Type B pancreatic cell (in vitro differentiated cells): ENCODE measurements around the gene RAB43. TPM values are rescaled to one million over a fixed set of nuclear protein-coding genes. Genes with fewer than 3 reads are reported as not detected.

Source experiments
- DNase-seq: peaks from one replicate; pipeline ENCODE4 v3.0.0; 2021; ENCODE audit warnings: mixed read lengths; ENCODE audit not compliant: unreplicated experiment; ENCODE audit errors: extremely low spot score
- H3K27ac Mint-ChIP-seq: 2 replicates; pipeline ENCODE4 v1.8.0; 2021; ENCODE audit warnings: mild to moderate bottlenecking, mixed read lengths
- H3K27me3 Mint-ChIP-seq: 2 replicates; pipeline ENCODE4 v1.8.0; 2021; ENCODE audit warnings: mixed read lengths
- H3K36me3 Mint-ChIP-seq: 2 replicates; pipeline ENCODE4 v1.8.0; 2021; ENCODE audit warnings: mixed read lengths
- H3K4me1 Mint-ChIP-seq: one replicate; pipeline ENCODE4 v1.8.0; 2021; ENCODE audit warnings: mixed read lengths; ENCODE audit not compliant: unreplicated experiment
- H3K4me3 Mint-ChIP-seq: 2 replicates; pipeline ENCODE4 v1.8.0; 2021; ENCODE audit warnings: mild to moderate bottlenecking, mixed read lengths
- H3K9me3 Mint-ChIP-seq: 2 replicates; pipeline ENCODE4 v1.8.0; 2021; ENCODE audit warnings: mixed read lengths
- total RNA-seq: library from RNA; stranded (reverse); gene quantifications from 2 replicates; pipeline ENCODE4 v1.2.1, GENCODE V29; 2021; ENCODE audit warnings: low replicate concordance
- TF ChIP-seq, protein P1 (sequence below): fragments of 200-600 bp; sonication (generic); conservative IDR thresholded peaks from 2 replicates; pipeline ENCODE4 v1.5.0; 2021; ENCODE audit warnings: antibody characterized with exemption, mild to moderate bottlenecking

The RAB43 gene
- total RNA-seq, 1 donor from 2014 or later: 16.2 TPM

GRCh38 chr3:129132097-129132866, 10.7 kb upstream of the RAB43 start:
- Mint-ChIP-seq H3K27me3 (no peaks in the 10 kb centered on the region), H3K27ac (no peak overlapping the region), H3K4me3 (no peak overlapping the region), H3K4me1 (no peaks in the 10 kb centered on the region), H3K9me3 (no peaks in the 10 kb centered on the region), H3K36me3 (peaks cover 19% of the 10 kb centered on the region)
- TF ChIP-seq, protein P1, sequence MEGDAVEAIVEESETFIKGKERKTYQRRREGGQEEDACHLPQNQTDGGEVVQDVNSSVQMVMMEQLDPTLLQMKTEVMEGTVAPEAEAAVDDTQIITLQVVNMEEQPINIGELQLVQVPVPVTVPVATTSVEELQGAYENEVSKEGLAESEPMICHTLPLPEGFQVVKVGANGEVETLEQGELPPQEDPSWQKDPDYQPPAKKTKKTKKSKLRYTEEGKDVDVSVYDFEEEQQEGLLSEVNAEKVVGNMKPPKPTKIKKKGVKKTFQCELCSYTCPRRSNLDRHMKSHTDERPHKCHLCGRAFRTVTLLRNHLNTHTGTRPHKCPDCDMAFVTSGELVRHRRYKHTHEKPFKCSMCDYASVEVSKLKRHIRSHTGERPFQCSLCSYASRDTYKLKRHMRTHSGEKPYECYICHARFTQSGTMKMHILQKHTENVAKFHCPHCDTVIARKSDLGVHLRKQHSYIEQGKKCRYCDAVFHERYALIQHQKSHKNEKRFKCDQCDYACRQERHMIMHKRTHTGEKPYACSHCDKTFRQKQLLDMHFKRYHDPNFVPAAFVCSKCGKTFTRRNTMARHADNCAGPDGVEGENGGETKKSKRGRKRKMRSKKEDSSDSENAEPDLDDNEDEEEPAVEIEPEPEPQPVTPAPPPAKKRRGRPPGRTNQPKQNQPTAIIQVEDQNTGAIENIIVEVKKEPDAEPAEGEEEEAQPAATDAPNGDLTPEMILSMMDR: no peak
- DNase-seq: no peak

DNA sequence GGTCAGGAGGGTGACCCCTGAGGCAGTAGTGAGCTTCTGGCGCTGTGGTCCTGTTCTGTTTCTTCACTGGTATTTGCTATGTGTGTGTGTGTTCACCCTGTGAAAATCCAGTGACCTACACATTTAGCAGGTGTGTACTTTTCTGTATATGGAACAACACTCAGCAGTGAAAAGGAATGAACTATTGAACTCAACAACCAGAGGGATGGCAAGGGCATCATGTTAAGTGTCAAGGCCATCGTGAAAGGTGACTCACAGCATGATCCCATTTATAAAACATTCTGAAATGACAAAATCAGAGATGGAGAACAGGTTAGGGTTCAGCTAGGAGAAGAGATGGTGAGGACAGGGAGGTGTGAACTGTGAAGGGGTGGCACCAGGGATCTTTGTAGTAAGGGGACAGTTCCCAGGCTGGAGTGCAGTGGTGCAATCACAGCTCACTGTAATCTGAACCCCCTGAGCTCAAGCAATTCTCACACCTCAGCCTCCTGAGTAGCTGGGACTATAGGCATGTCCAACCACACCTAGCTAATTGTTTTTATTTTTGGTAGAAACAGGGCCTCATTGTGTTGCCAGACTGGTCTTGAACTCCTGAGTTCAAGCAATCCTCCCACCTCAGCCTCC, 10.0 kb upstream of the RAB43 start:
- Mint-ChIP-seq H3K27me3 (no peaks in the 10 kb centered on the region), H3K9me3 (no peaks in the 10 kb centered on the region), H3K36me3 (peaks cover 19% of the 10 kb centered on the region), H3K4me1 (no peaks in the 10 kb centered on the region), H3K4me3 (no peak overlapping the region), H3K27ac (no peak overlapping the region)
- no peak for DNase-seq
- TF ChIP-seq, protein P1: no peak

DNA sequence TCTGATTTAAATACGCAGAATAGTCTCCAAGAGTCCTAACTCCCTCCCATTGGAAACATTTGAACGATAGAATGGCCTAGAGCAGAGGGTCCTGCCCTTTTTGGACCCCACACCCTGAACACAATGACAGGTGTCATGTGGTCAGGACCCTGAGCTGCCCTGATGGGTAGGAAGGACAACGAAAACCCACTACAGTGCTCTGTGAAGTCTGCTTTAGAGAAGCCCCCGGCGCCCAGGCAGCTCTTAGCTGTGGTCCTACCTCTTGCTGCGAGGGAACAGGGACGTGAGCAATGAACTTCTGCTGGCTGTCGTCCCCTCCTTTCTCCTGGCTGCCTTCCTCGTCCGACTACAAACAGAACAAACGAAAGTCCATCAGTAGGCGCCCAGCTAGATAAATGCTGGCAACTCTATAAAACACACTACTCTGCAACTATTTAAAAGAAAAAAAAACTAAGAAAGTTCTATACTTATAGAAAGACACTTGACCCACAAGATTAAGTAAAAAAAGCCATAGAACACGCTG, 8.7 kb upstream of the RAB43 start:
- no peaks in the 10 kb centered on the region for H3K9me3 Mint-ChIP-seq
- TF ChIP-seq, protein P1: no peak
- no peak overlapping the region for H3K27ac Mint-ChIP-seq
- no peaks in the 10 kb centered on the region for H3K27me3 Mint-ChIP-seq
- no peak for DNase-seq
- peaks cover 19% of the 10 kb centered on the region for H3K36me3 Mint-ChIP-seq
- no peak overlapping the region for H3K4me3 Mint-ChIP-seq
- no peaks in the 10 kb centered on the region for H3K4me1 Mint-ChIP-seq

GRCh38 chr3:129128357-129129155, 7.0 kb upstream of the RAB43 start:
- DNase-seq: no peak
- no peaks in the 10 kb centered on the region for H3K4me1 Mint-ChIP-seq
- H3K4me3 Mint-ChIP-seq: no peak overlapping the region
- no peak overlapping the region for H3K27ac Mint-ChIP-seq
- TF ChIP-seq, protein P1: no peak
- peaks cover 11% of the 10 kb centered on the region for H3K36me3 Mint-ChIP-seq
- H3K27me3 Mint-ChIP-seq: no peaks in the 10 kb centered on the region
- no peaks in the 10 kb centered on the region for H3K9me3 Mint-ChIP-seq

GRCh38 chr3:129126726-129127280, 5.2 kb upstream of the RAB43 start:
- Mint-ChIP-seq H3K27ac (peak overlapping the region; percentile 63), H3K4me1 (no peaks in the 10 kb centered on the region), H3K4me3 (no peak overlapping the region), H3K9me3 (no peaks in the 10 kb centered on the region), H3K36me3 (peaks cover 4% of the 10 kb centered on the region), H3K27me3 (no peaks in the 10 kb centered on the region)
- DNase-seq: no peak
- TF ChIP-seq, protein P1: no peak
